Neuronal stem cell (in vitro differentiated cells): Measurements from ENCODE around the gene ZNF384.
A peak's percentile ranks its signal among the peaks of the same experiment; 100 is the strongest.

Experiments
- DNase-seq: peaks from one replicate; pipeline ENCODE4 v3.0.0-alpha.2; 2013; ENCODE audit warnings: low spot score
- H2AFZ ChIP-seq: one replicate; pipeline ENCODE4 v1.6.1; 2013; ENCODE audit warnings: mild to moderate bottlenecking, low read length, inconsistent platforms
- H2AK5ac ChIP-seq: 2 replicates; pipeline ENCODE4 v1.6.1; 2013; ENCODE audit warnings: low read depth, mild to moderate bottlenecking, inconsistent platforms, low read length, moderate library complexity, mixed read lengths
- H2BK120ac ChIP-seq: 2 replicates; pipeline ENCODE4 v1.6.1; 2013; ENCODE audit warnings: low read depth, mild to moderate bottlenecking, inconsistent platforms, low read length, moderate library complexity, mixed read lengths
- H2BK12ac ChIP-seq: one replicate; pipeline ENCODE4 v1.6.1; 2013; ENCODE audit warnings: low read length, inconsistent platforms
- H2BK15ac ChIP-seq: 2 replicates; pipeline ENCODE4 v1.6.1; 2013; ENCODE audit warnings: mild to moderate bottlenecking, low read length, inconsistent platforms, mixed read lengths
- H2BK5ac ChIP-seq: one replicate; pipeline ENCODE4 v1.6.1; 2013; ENCODE audit warnings: inconsistent platforms, mild to moderate bottlenecking, low read length, moderate library complexity
- H3K14ac ChIP-seq: one replicate; pipeline ENCODE4 v1.6.1; 2013; ENCODE audit warnings: low read length, inconsistent platforms
- H3K18ac ChIP-seq: 2 replicates; pipeline ENCODE4 v1.6.1; 2013; ENCODE audit warnings: low read length, inconsistent platforms
- H3K23ac ChIP-seq: 2 replicates; pipeline ENCODE4 v1.6.1; 2013; ENCODE audit warnings: low read depth, mild to moderate bottlenecking, mixed read lengths, low read length, inconsistent platforms; ENCODE audit not compliant: poor library complexity
- H3K27ac ChIP-seq: replicated peaks from 3 replicates; pipeline ENCODE4 v1.5.1; 2013; ENCODE audit warnings: low read length, inconsistent platforms
- H3K27me3 ChIP-seq, 3 experiments: 2 replicates each; pipeline ENCODE4 v1.6.1; 2013; ENCODE audit warnings: low read length in 3 of 3, mild to moderate bottlenecking in 2 of 3, inconsistent platforms in 1 of 3, low read depth in 1 of 3, mixed read lengths in 1 of 3, moderate library complexity in 1 of 3; ENCODE audit not compliant: control insufficient read depth in 3 of 3, insufficient read depth in 3 of 3
- H3K36me3 ChIP-seq, 2 donors: replicated peaks in 1 of 2; 2 replicates each; pipeline ENCODE4 v1.6.1; 2013; ENCODE audit warnings: low read length in 2 of 2; ENCODE audit not compliant: control insufficient read depth in 2 of 2, insufficient read depth in 2 of 2
- H3K4ac ChIP-seq: 2 replicates; pipeline ENCODE4 v1.6.1; 2013; ENCODE audit warnings: inconsistent platforms, mild to moderate bottlenecking, low read length, moderate library complexity
- H3K4me1 ChIP-seq, 2 donors: 1 replicate in 1 of 2; 2 replicates in 1 of 2; pipeline ENCODE4 v1.6.1; 2013; ENCODE audit warnings: low read length in 2 of 2, low read depth in 1 of 2; ENCODE audit not compliant: control insufficient read depth in 2 of 2, insufficient read depth in 1 of 2
- H3K4me2 ChIP-seq: one replicate; pipeline ENCODE4 v1.6.1; 2013; ENCODE audit warnings: mild to moderate bottlenecking, low read length, inconsistent platforms; ENCODE audit not compliant: insufficient read depth, poor library complexity, severe bottlenecking
- H3K4me3 ChIP-seq, 2 donors: 2 replicates each; pipeline ENCODE4 v1.5.1; 2013; ENCODE audit warnings: low read length in 2 of 2, mild to moderate bottlenecking in 2 of 2, inconsistent platforms in 1 of 2, moderate library complexity in 1 of 2
- H3K79me1 ChIP-seq: one replicate; pipeline ENCODE4 v1.6.1; 2013; ENCODE audit warnings: low read depth, mild to moderate bottlenecking, inconsistent platforms, low read length, moderate library complexity
- H3K9ac ChIP-seq: one replicate; pipeline ENCODE4 v1.6.1; 2013; ENCODE audit warnings: mild to moderate bottlenecking, low read depth, low read length, inconsistent platforms; ENCODE audit not compliant: poor library complexity
- H3K9me3 ChIP-seq, 2 donors: replicated peaks in 1 of 2; 2 replicates each; pipeline versions ENCODE3 to v1.6.1; 2013; ENCODE audit warnings: low read length in 2 of 2, mild to moderate bottlenecking in 2 of 2, inconsistent platforms in 1 of 2, low read depth in 1 of 2, mixed read lengths in 1 of 2, moderate library complexity in 1 of 2; ENCODE audit not compliant: control insufficient read depth in 2 of 2, insufficient read depth in 1 of 2
- H4K8ac ChIP-seq: one replicate; pipeline ENCODE4 v1.6.1; 2013; ENCODE audit warnings: low read depth, mild to moderate bottlenecking, inconsistent platforms, low read length, moderate library complexity
- H4K91ac ChIP-seq: one replicate; pipeline ENCODE4 v1.6.1; 2013; ENCODE audit warnings: low read length, low read depth, mild to moderate bottlenecking, inconsistent platforms; ENCODE audit not compliant: poor library complexity
- WGBS, 2 donors: extraction: QIAGEN DNeasy Blood & Tissue Kit; methylation state at CpG; one replicate each; pipeline ENCODE4 v1.1.7; 2013; ENCODE audit warnings: missing lambda C conversion rate in 2 of 2, mixed read lengths in 1 of 2; ENCODE audit not compliant: insufficient read length in 2 of 2, insufficient replicate concordance in 1 of 2; ENCODE audit errors: extremely low coverage in 2 of 2; 5-methylcytosine and 5-hydroxymethylcytosine counted together

The ZNF384 gene

GRCh38 chr12:6638305-6638704 lies 50.9 kb downstream of the ZNF384 start:
- Histone ChIP-seq H4K8ac (no peak overlapping the region), H3K27ac (no peak overlapping the region), H4K91ac (no peak overlapping the region), H3K4me3 (peak overlapping the region in 1 of 2 donors; percentile 55), H2BK15ac (no peak overlapping the region), H3K4ac (peak overlapping the region; percentile 10), H3K9ac (no peak overlapping the region), H3K14ac (no peak overlapping the region), H3K79me1 (peaks cover 2% of the 10 kb centered on the region), H3K27me3 (no peaks in the 10 kb centered on the region), H2AFZ (peak overlapping the region; percentile 28), H3K23ac (no peak overlapping the region), H3K4me1 (peaks cover 0 to 8% of the 10 kb centered on the region in 2 donors), H3K18ac (no peak overlapping the region), H3K36me3 (no peaks in the 10 kb centered on the region), H2BK5ac (no peak overlapping the region), H2AK5ac (peak overlapping the region; percentile 10), H3K9me3 (peaks cover under 1 to 8% of the 10 kb centered on the region in 2 donors), H2BK12ac (no peak overlapping the region), H3K4me2 (no peak overlapping the region), H2BK120ac (no peak overlapping the region)
- no peak for DNase-seq
- WGBS, 2 donors: no CpG with 5 or more reads among the region's 9 CpGs

- no peak within 1 kb of the TSS for H3K23ac ChIP-seq
- no peak within 1 kb of the TSS for H3K14ac ChIP-seq
- peak within 1 kb of the TSS; percentile 65 for H2BK12ac ChIP-seq
- H3K18ac ChIP-seq: peak within 1 kb of the TSS; percentile 55
- H2BK15ac ChIP-seq: peak within 1 kb of the TSS; percentile 44
- peaks cover 2% of the 10 kb centered on the region for H3K79me1 ChIP-seq
- no peak within 1 kb of the TSS for H4K91ac ChIP-seq
- H3K36me3 ChIP-seq: no peaks in the 10 kb centered on the region
- H3K4me3 ChIP-seq: no peak within 1 kb of the TSS
- H3K9ac ChIP-seq: no peak within 1 kb of the TSS
- H3K4me1 ChIP-seq: peaks cover 7 to 20% of the 10 kb centered on the region in 2 donors
- H3K9me3 ChIP-seq: no peaks in the 10 kb centered on the region
- peak within 1 kb of the TSS; percentile 88 for H2AFZ ChIP-seq
- H4K8ac ChIP-seq: no peak within 1 kb of the TSS
- DNase-seq: no peak
- no CpG with 5 or more reads among the region's 18 CpGs for WGBS, 2 donors
- no peaks in the 10 kb centered on the region for H3K27me3 ChIP-seq
- H2BK5ac ChIP-seq: no peak within 1 kb of the TSS
- no peak within 1 kb of the TSS for H3K27ac ChIP-seq
- H2BK120ac ChIP-seq: no peak within 1 kb of the TSS
- no peak within 1 kb of the TSS for H3K4me2 ChIP-seq
- H3K4ac ChIP-seq: no peak within 1 kb of the TSS
- no peak within 1 kb of the TSS for H2AK5ac ChIP-seq
Observed at GRCh38 chr12:6635856-6636531, 53.2 kb downstream of the ZNF384 start, which contains the start of gene LPAR5. Gene LPAR5 (minus strand): TSS chr12:6635959. CDS start chr12:6621248, 14,711 bp downstream.

GRCh38 chr12:6635375-6635855 lies 53.8 kb downstream of the ZNF384 start:
- H2BK5ac ChIP-seq: no peak overlapping the region
- H2BK15ac ChIP-seq: peak overlapping the region; percentile 44
- no peak overlapping the region for H3K27ac ChIP-seq
- H3K23ac ChIP-seq: no peak overlapping the region
- no CpG with 5 or more reads among the region's 5 CpGs for WGBS, 2 donors
- H4K91ac ChIP-seq: no peak overlapping the region
- H3K14ac ChIP-seq: no peak overlapping the region
- peaks cover 2% of the 10 kb centered on the region for H3K79me1 ChIP-seq
- no peaks in the 10 kb centered on the region for H3K27me3 ChIP-seq
- no peak for DNase-seq
- no peak overlapping the region for H3K4me3 ChIP-seq
- H3K9ac ChIP-seq: no peak overlapping the region
- no peaks in the 10 kb centered on the region for H3K9me3 ChIP-seq
- H3K18ac ChIP-seq: peak overlapping the region; percentile 55
- no peak overlapping the region for H3K4ac ChIP-seq
- peaks cover 7 to 20% of the 10 kb centered on the region in 2 donors for H3K4me1 ChIP-seq
- peak overlapping the region; percentile 88 for H2AFZ ChIP-seq
- H2AK5ac ChIP-seq: no peak overlapping the region
- H3K36me3 ChIP-seq: no peaks in the 10 kb centered on the region
- H3K4me2 ChIP-seq: no peak overlapping the region
- H4K8ac ChIP-seq: no peak overlapping the region
- no peak overlapping the region for H2BK120ac ChIP-seq
- H2BK12ac ChIP-seq: peak overlapping the region; percentile 36

- Histone ChIP-seq H2AFZ (peak overlapping the region; percentile 85), H3K4ac (no peak overlapping the region), H3K79me1 (no peaks in the 10 kb centered on the region), H3K4me3 (no peak overlapping the region), H3K9ac (no peak overlapping the region), H2BK5ac (no peak overlapping the region), H3K18ac (peak overlapping the region; percentile 51), H3K14ac (no peak overlapping the region), H2BK12ac (no peak overlapping the region), H4K91ac (no peak overlapping the region), H2BK15ac (no peak overlapping the region), H4K8ac (no peak overlapping the region), H2AK5ac (no peak overlapping the region), H3K4me1 (peaks cover 7 to 20% of the 10 kb centered on the region in 2 donors), H3K4me2 (no peak overlapping the region), H3K23ac (no peak overlapping the region), H3K27ac (no peak overlapping the region), H3K27me3 (no peaks in the 10 kb centered on the region), H2BK120ac (no peak overlapping the region), H3K9me3 (no peaks in the 10 kb centered on the region), H3K36me3 (no peaks in the 10 kb centered on the region)
- DNase-seq: no peak
- no CpG with 5 or more reads among the region's 21 CpGs for WGBS, 2 donors
Observed at GRCh38 chr12:6632026-6632983, 56.9 kb downstream of the ZNF384 start.
